Karpas-422 (cell line): Measurements from ENCODE around the gene CRIP2. TPM values are rescaled to one million over a fixed set of nuclear protein-coding genes. Genes with fewer than 3 reads are reported as not detected.

ENCODE experiments used
- DNase-seq: peaks from one replicate; pipeline ENCODE4 v3.0.0-alpha.2; 2015
- H2AFZ ChIP-seq: fragments of 200-600 bp; sonication (generic); 2 replicates; pipeline ENCODE4 v1.6.1; 2014; ENCODE audit warnings: antibody characterized with exemption, low read length, mixed read lengths
- H3K27ac ChIP-seq: fragments of 200-600 bp; sonication (generic); 2 replicates; pipeline ENCODE4 v1.5.1; 2014; ENCODE audit warnings: mild to moderate bottlenecking, low read length, moderate library complexity
- H3K27me3 ChIP-seq: fragments of 200-600 bp; sonication (generic); 2 replicates; pipeline ENCODE4 v1.6.1; 2014; ENCODE audit warnings: low read length, mixed read lengths
- H3K36me3 ChIP-seq: fragments of 200-600 bp; sonication (generic); 2 replicates; pipeline ENCODE4 v1.6.1; 2014; ENCODE audit warnings: low read length, mixed read lengths; ENCODE audit not compliant: insufficient read depth
- H3K4me1 ChIP-seq: fragments of 200-600 bp; sonication (generic); 2 replicates; pipeline ENCODE4 v1.6.1; 2014; ENCODE audit warnings: mild to moderate bottlenecking, low read length, mixed read lengths
- H3K4me2 ChIP-seq: fragments of 200-600 bp; sonication (generic); 2 replicates; pipeline ENCODE4 v1.6.1; 2014; ENCODE audit warnings: low read length, low read depth, mild to moderate bottlenecking; ENCODE audit not compliant: poor library complexity, severe bottlenecking
- H3K4me3 ChIP-seq: fragments of 200-600 bp; sonication (generic); 2 replicates; pipeline ENCODE4 v1.5.1; 2014; ENCODE audit warnings: mild to moderate bottlenecking, antibody characterized with exemption, low read length, mixed read lengths
- H3K79me2 ChIP-seq: fragments of 200-600 bp; sonication (generic); 2 replicates; pipeline ENCODE4 v1.6.1; 2014; ENCODE audit warnings: mild to moderate bottlenecking, low read length, mixed read lengths
- H3K9ac ChIP-seq: fragments of 200-600 bp; sonication (generic); 2 replicates; pipeline ENCODE4 v1.6.0; 2014; ENCODE audit warnings: low read length
- H3K9me2 ChIP-seq: fragments of 200-600 bp; sonication (generic), shearing (Covaris generic); replicated peaks from 2 replicates; pipeline ENCODE4 v1.6.0; 2014; ENCODE audit warnings: mild to moderate bottlenecking, low read length, moderate library complexity; ENCODE audit not compliant: insufficient read depth
- H3K9me3 ChIP-seq: fragments of 300-700, 200-600 bp; sonication (generic); 2 replicates; pipeline ENCODE4 v1.6.1; 2014; ENCODE audit warnings: low read length, mixed read lengths
- H4K20me1 ChIP-seq: fragments of 200-600 bp; sonication (generic); 2 replicates; pipeline ENCODE4 v1.6.1; 2014; ENCODE audit warnings: mild to moderate bottlenecking, antibody characterized with exemption, low read length, low read depth; ENCODE audit not compliant: insufficient read depth
- total RNA-seq: library from RNA; depleted of rRNA; stranded (reverse); fragments of >200 nt; shearing (Covaris generic); gene quantifications from 2 replicates; pipeline ENCODE4 v1.2.3, GENCODE V29; 2014; ENCODE audit warnings: low replicate concordance

CRIP2 gene
- total RNA-seq, 1 experiment from 2014 or later: 0.45 TPM

GRCh38 chr14:105439710-105440553 lies 34.7 kb upstream of the CRIP2 start:
- Histone ChIP-seq H3K4me2 (no peak overlapping the region), H3K4me3 (no peak overlapping the region), H3K79me2 (peaks cover 53% of the 10 kb centered on the region), H3K27me3 (no peaks in the 10 kb centered on the region), H2AFZ (no peak overlapping the region), H3K27ac (no peak overlapping the region), H3K4me1 (no peaks in the 10 kb centered on the region), H3K36me3 (peaks cover 17% of the 10 kb centered on the region), H3K9ac (no peak overlapping the region), H3K9me2 (no peaks in the 10 kb centered on the region), H3K9me3 (no peaks in the 10 kb centered on the region), H4K20me1 (peaks cover 65% of the 10 kb centered on the region)
- DNase-seq: no peak

GRCh38 chr14:105440554-105440900 lies 34.1 kb upstream of the CRIP2 start:
- no peaks in the 10 kb centered on the region for H3K4me1 ChIP-seq
- H3K9ac ChIP-seq: no peak overlapping the region
- no peak overlapping the region for H3K27ac ChIP-seq
- H3K27me3 ChIP-seq: no peaks in the 10 kb centered on the region
- no peak overlapping the region for H3K4me3 ChIP-seq
- DNase-seq: no peak
- H3K9me2 ChIP-seq: no peaks in the 10 kb centered on the region
- H4K20me1 ChIP-seq: peaks cover 59% of the 10 kb centered on the region
- H3K4me2 ChIP-seq: no peak overlapping the region
- H3K36me3 ChIP-seq: peaks cover 16% of the 10 kb centered on the region
- peaks cover 47% of the 10 kb centered on the region for H3K79me2 ChIP-seq
- H2AFZ ChIP-seq: no peak overlapping the region
- no peaks in the 10 kb centered on the region for H3K9me3 ChIP-seq

GRCh38 chr14:105440992-105441391 lies 33.6 kb upstream of the CRIP2 start:
- Histone ChIP-seq H3K4me1 (no peaks in the 10 kb centered on the region), H3K9ac (no peak overlapping the region), H3K36me3 (peaks cover 12% of the 10 kb centered on the region), H3K27me3 (no peaks in the 10 kb centered on the region), H3K27ac (no peak overlapping the region), H3K9me3 (no peaks in the 10 kb centered on the region), H3K9me2 (no peaks in the 10 kb centered on the region), H3K4me3 (no peak overlapping the region), H2AFZ (no peak overlapping the region), H4K20me1 (peaks cover 55% of the 10 kb centered on the region), H3K79me2 (peaks cover 42% of the 10 kb centered on the region), H3K4me2 (no peak overlapping the region)
- DNase-seq: no peak

- Histone ChIP-seq H3K36me3 (peaks cover 7% of the 10 kb centered on the region), H3K4me1 (no peaks in the 10 kb centered on the region), H3K27ac (no peak overlapping the region), H4K20me1 (peaks cover 49% of the 10 kb centered on the region), H3K9ac (no peak overlapping the region), H3K4me2 (no peak overlapping the region), H3K79me2 (peaks cover 31% of the 10 kb centered on the region), H2AFZ (no peak overlapping the region), H3K9me3 (no peaks in the 10 kb centered on the region), H3K4me3 (no peak overlapping the region), H3K9me2 (no peaks in the 10 kb centered on the region), H3K27me3 (no peaks in the 10 kb centered on the region)
- no peak for DNase-seq
These were observed 32.5 kb upstream of the CRIP2 start for GRCh38 chr14:105442125-105442524.

- H3K36me3 ChIP-seq: peaks cover 7% of the 10 kb centered on the region
- no peaks in the 10 kb centered on the region for H3K9me2 ChIP-seq
- no peak overlapping the region for H3K4me3 ChIP-seq
- H3K79me2 ChIP-seq: peaks cover 24% of the 10 kb centered on the region
- H2AFZ ChIP-seq: no peak overlapping the region
- no peaks in the 10 kb centered on the region for H3K4me1 ChIP-seq
- H3K27me3 ChIP-seq: no peaks in the 10 kb centered on the region
- DNase-seq: no peak
- no peak overlapping the region for H3K9ac ChIP-seq
- no peak overlapping the region for H3K27ac ChIP-seq
- H3K9me3 ChIP-seq: no peaks in the 10 kb centered on the region
- H3K4me2 ChIP-seq: no peak overlapping the region
- H4K20me1 ChIP-seq: peaks cover 44% of the 10 kb centered on the region
These were observed 31.8 kb upstream of the CRIP2 start for GRCh38 chr14:105442834-105443233.

GRCh38 chr14:105444859-105445258 lies 29.8 kb upstream of the CRIP2 start:
- H3K9me3 ChIP-seq: no peaks in the 10 kb centered on the region
- peaks cover 41% of the 10 kb centered on the region for H4K20me1 ChIP-seq
- H3K9me2 ChIP-seq: no peaks in the 10 kb centered on the region
- peaks cover 14% of the 10 kb centered on the region for H3K79me2 ChIP-seq
- H2AFZ ChIP-seq: no peak overlapping the region
- H3K4me3 ChIP-seq: no peak overlapping the region
- DNase-seq: no peak
- peaks cover 16% of the 10 kb centered on the region for H3K36me3 ChIP-seq
- H3K4me2 ChIP-seq: no peak overlapping the region
- no peak overlapping the region for H3K9ac ChIP-seq
- H3K27ac ChIP-seq: no peak overlapping the region
- H3K4me1 ChIP-seq: 0 out of 2 replicates have a peak, but pooled peaks cover 3% of the 10 kb centered on the region
- no peaks in the 10 kb centered on the region for H3K27me3 ChIP-seq

GRCh38 chr14:105445290-105445689 lies 29.3 kb upstream of the CRIP2 start:
- Histone ChIP-seq H3K9me2 (no peaks in the 10 kb centered on the region), H3K79me2 (peaks cover 11% of the 10 kb centered on the region)

GRCh38 chr14:105445901-105446845 lies 28.4 kb upstream of the CRIP2 start:
- Histone ChIP-seq H3K9ac (no peak overlapping the region), H3K79me2 (peaks cover 11% of the 10 kb centered on the region), H3K36me3 (peaks cover 28% of the 10 kb centered on the region), H3K9me3 (no peaks in the 10 kb centered on the region), H3K27me3 (no peaks in the 10 kb centered on the region), H3K9me2 (no peaks in the 10 kb centered on the region), H3K4me1 (0 out of 2 replicates have a peak, but pooled peaks cover 3% of the 10 kb centered on the region), H3K4me3 (no peak overlapping the region), H2AFZ (no peak overlapping the region), H3K27ac (no peak overlapping the region), H3K4me2 (no peak overlapping the region), H4K20me1 (peaks cover 40% of the 10 kb centered on the region)
- no peak for DNase-seq

More at GRCh38 chr14:105445290-105445689, 29.3 kb upstream of the CRIP2 start:
- H3K4me3 ChIP-seq: no peak overlapping the region
- H3K9ac ChIP-seq: no peak overlapping the region
- no peaks in the 10 kb centered on the region for H3K27me3 ChIP-seq
- 0 out of 2 replicates have a peak, but pooled peaks cover 3% of the 10 kb centered on the region for H3K4me1 ChIP-seq
- no peak overlapping the region for H3K27ac ChIP-seq
- no peak for DNase-seq
- H3K4me2 ChIP-seq: no peak overlapping the region
- peaks cover 41% of the 10 kb centered on the region for H4K20me1 ChIP-seq
- H3K36me3 ChIP-seq: peaks cover 20% of the 10 kb centered on the region
- H3K9me3 ChIP-seq: no peaks in the 10 kb centered on the region
- H2AFZ ChIP-seq: no peak overlapping the region
